WTC11 (cell line): ENCODE measurements around the gene SLC16A13.

Experiments
- CTCF ChIP-seq: fragments of 200-600 bp; IDR thresholded peaks from 2 replicates; pipeline ENCODE4 v1.8.0; 2022; ENCODE audit warnings: antibody characterized with exemption
- ESRRA ChIP-seq: sonication (generic); formaldehyde crosslinking; IDR thresholded peaks from 2 replicates; pipeline ENCODE4 v1.8.1; 2022; ENCODE audit warnings: mild to moderate bottlenecking, missing genetic modification reagents, borderline replicate concordance
- HMGA2 ChIP-seq: fragments of 250-450 bp; sonication (Bioruptor Pico); IDR thresholded peaks from 2 replicates; pipeline ENCODE4 v1.4.0; 2021; ENCODE audit warnings: mild to moderate bottlenecking, moderate library complexity
- JUN ChIP-seq: sonication (generic); formaldehyde crosslinking; IDR thresholded peaks from 2 replicates; pipeline ENCODE4 v1.8.0; 2023; ENCODE audit warnings: mild to moderate bottlenecking, missing genetic modification reagents
- MAX ChIP-seq: sonication (generic); formaldehyde crosslinking; IDR thresholded peaks from 2 replicates; pipeline ENCODE4 v1.8.0; 2022; ENCODE audit warnings: mild to moderate bottlenecking, missing genetic modification reagents
- NR1H2 ChIP-seq: sonication (generic); formaldehyde crosslinking; IDR thresholded peaks from 2 replicates; pipeline ENCODE4 v1.9.0; 2021; ENCODE audit warnings: mild to moderate bottlenecking, moderate library complexity, missing genetic modification reagents
- RELA ChIP-seq: sonication (generic); formaldehyde crosslinking; IDR thresholded peaks from 2 replicates; pipeline ENCODE4 v1.8.1; 2022; ENCODE audit warnings: missing genetic modification reagents, mild to moderate bottlenecking, borderline replicate concordance
- ZNF121 ChIP-seq: sonication (generic); formaldehyde crosslinking; IDR thresholded peaks from 2 replicates; pipeline ENCODE4 v1.8.0; 2023; ENCODE audit warnings: missing genetic modification reagents
- ZNF671 ChIP-seq: fragments of 250-450 bp; sonication (Bioruptor Pico); IDR thresholded peaks from 2 replicates; pipeline ENCODE4 v1.8.0; 2021; ENCODE audit warnings: mild to moderate bottlenecking

- TF ChIP-seq CTCF (no peak), NR1H2 (CRISPR knock-in tag) (no peak), MAX (CRISPR knock-in tag) (no peak), RELA (CRISPR knock-in tag) (no peak), ZNF121 (CRISPR knock-in tag) (no peak), JUN (CRISPR knock-in tag) (no peak), HMGA2 (CRISPR knock-in tag) (no peak), ESRRA (no peak), ZNF671 (CRISPR knock-in tag) (no peak)
These were observed 6.7 kb upstream of the SLC16A13 start for GRCh38 chr17:7029096-7029495.
